ENCODE data around the gene SPDYE1.
"Not testable (repeated sequence)": the region's sequence is repeated elsewhere in the genome, so short reads cannot be mapped to it uniquely, and the experiment has no call there.

Gene SPDYE1

GRCh38 chr7:43992896-43993295, 4.8 kb upstream of the SPDYE1 start:
- in situ Hi-C loops (cut with MboI; ENCODE audit: low sequenced_read_pairs) = not testable (repeated sequence)

GRCh38 chr7:43994681-43995080, 3.0 kb upstream of the SPDYE1 start:
- in situ Hi-C loops (cut with MboI; ENCODE audit: low sequenced_read_pairs) = not testable (repeated sequence)

DNA sequence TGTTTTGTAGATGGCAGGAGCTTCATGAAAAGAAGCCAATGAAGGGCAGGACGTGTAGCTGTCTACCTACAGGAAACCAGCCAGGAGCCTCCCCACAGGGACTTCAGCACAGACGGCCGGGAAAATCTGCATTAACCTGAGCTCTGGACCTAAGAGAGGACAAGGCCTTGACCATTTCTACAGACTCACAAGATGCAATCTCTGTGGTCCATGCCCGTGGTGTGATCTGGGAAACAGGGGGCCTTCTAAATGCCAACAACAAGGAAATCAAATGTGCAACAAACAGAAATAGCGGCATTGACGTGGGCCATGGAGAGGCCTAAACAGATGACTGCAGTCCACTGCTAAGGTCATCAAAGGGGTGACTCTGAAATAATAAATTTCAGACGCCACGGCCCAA, 14.4 kb downstream of the SPDYE1 start:
- in situ Hi-C loops (cut with MboI; ENCODE audit: low sequenced_read_pairs) = not testable (repeated sequence)

- in situ Hi-C loops (cut with MboI; ENCODE audit: low sequenced_read_pairs) = not testable (repeated sequence)
Measured at GRCh38 chr7:44015090-44015489, 17.4 kb downstream of the SPDYE1 start.

GRCh38 chr7:44018857-44019807, 21.4 kb downstream of the SPDYE1 start:
- in situ Hi-C loops (cut with MboI; ENCODE audit: low sequenced_read_pairs) = not testable (repeated sequence)

DNA sequence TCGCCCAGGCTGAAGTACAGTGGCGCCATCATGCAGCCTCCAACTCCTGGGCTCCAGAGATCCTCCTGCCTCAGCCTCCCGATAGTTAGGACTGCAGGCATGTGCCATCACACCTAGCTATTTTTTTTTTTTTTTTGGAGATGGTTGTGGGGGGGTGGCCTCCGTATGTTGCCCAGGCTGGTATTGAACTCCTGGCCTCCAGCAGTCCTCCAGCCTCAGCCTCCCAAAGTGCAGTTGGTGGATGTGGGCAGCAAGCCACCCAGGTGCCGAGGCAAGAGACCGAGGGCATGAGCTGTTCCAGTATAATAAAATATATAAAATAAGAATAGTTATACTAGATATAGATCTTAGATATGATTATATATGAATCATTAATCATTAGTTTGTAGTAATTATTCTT, 22.1 kb downstream of the SPDYE1 start:
- in situ Hi-C loops (cut with MboI; ENCODE audit: low sequenced_read_pairs) = not testable (repeated sequence)

DNA sequence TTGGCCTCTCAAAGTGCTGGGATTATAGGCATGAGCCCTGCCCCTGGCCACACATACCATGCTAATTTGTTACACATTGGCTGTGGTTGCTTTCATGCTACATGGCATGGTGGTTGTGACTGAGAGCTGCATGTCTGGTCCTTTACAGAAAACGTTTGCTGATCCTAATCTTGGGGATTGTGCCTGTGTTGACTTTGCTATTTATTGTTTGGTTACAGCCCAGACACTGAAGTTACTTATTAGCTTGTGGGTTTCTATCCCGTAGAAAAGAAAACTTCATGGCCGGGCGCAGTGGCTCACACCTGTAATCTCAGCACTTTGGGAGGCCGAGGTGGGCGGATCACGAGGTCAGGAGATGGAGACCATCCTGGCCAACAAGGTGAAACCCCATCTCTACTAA, 24.4 kb downstream of the SPDYE1 start:
- in situ Hi-C loops (cut with MboI; ENCODE audit: low sequenced_read_pairs) = not testable (repeated sequence)

DNA sequence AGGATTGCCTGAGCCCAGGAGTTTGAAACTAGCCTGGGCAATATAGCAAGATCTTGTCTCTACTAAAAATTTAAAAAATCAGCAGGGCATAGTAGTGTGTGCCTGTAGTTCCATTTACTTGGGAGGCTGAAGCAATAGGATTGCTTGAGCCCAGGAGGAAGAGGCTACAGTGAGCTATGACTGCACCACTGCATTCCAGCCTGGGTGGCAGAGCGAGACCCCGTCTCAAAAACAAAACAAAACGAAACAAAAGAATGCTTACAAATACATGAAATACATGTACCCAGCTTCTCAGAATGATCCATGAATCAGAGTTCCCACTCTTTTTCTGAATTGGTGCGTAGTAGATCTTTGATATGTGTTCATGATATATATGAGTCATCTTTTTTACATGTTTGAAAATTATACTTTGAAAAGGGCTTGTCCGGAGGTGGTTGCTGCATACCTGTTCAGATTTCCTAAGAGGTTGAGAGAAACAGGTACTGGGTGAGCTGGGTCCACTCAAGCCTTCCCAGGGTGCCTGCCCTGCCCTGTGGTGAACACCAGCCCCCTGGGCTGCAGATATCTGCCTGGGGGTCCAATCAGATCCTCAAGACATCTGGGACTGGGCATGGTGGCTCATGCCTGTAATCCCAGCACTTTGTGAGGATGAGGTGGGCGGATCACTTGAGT, 25.2 kb downstream of the SPDYE1 start:
- in situ Hi-C loops (cut with MboI; ENCODE audit: low sequenced_read_pairs) = not testable (repeated sequence)

DNA sequence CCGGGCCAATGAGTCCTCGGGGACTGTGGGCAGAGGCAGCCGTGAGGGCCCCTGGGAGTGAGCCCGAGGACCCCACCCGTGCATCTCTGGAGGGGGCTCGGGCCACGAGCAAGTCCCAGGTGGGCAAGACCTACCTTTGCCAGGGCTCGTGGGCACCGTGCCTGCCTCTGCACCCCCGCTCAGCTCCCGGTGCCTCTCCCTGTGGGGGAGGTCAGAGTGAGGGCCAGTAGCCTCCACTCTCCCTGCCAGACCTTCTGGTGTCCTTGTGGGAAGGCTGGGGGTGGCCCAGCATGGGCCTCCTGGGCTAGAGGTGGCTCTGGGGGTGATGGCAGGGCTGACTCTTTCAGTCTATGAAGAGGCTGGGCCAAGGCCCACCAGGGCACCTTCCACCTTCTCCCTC, 31.7 kb downstream of the SPDYE1 start:
- in situ Hi-C loops (cut with MboI; ENCODE audit: low sequenced_read_pairs) = not testable (repeated sequence)

DNA sequence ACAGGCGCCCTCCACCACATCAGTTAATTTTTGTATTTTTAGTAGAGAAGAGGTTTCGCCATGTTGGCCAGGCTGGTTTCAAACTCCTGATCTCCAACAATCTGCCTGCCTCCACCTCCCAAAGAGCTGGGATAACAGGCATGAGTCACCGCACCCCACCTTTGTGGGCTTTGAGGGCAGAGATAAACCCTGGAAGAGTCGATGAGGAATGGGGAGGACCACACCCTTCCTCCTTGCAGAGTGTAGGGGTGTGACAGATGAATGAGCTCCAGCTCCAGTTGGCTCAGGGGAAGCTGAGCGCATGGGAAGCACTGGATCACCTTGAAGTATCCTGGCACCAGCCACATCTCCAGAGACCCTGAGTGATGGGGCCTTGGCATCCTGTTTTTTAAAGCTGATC, 32.3 kb downstream of the SPDYE1 start:
- in situ Hi-C loops (cut with MboI; ENCODE audit: low sequenced_read_pairs) = not testable (repeated sequence)

GRCh38 chr7:44031319-44031718, 33.6 kb downstream of the SPDYE1 start:
- in situ Hi-C loops (cut with MboI; ENCODE audit: low sequenced_read_pairs) = not testable (repeated sequence)

DNA sequence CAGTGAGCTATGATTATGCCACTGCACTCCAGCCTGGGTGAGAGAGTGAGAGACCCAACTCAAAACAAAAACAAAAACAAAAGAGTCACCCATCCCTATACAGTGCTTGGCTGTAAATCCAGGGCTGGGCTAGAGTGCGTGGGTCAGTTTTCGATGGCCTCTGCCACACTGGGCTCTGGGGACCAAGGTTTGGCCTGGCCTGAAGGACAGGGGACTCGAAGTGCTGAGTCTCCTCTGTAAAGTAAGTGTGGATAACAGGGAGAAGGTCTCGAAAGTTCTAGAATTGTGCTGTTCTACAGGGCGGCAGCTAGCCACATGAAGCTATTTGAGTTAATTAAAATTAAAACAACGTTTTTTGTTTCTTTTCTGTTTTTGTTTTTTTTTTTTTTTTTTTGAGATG, 34.3 kb downstream of the SPDYE1 start:
- in situ Hi-C loops (cut with MboI; ENCODE audit: low sequenced_read_pairs) = not testable (repeated sequence)

- in situ Hi-C loops (cut with MboI; ENCODE audit: low sequenced_read_pairs) = not testable (repeated sequence)
Measured at GRCh38 chr7:44033971-44034844, 36.5 kb downstream of the SPDYE1 start.

- in situ Hi-C loops (cut with MboI; ENCODE audit: low sequenced_read_pairs) = not testable (repeated sequence)
Measured at GRCh38 chr7:44036364-44036763, 38.7 kb downstream of the SPDYE1 start.

GRCh38 chr7:44037951-44038350, 40.3 kb downstream of the SPDYE1 start:
- in situ Hi-C loops (cut with MboI; ENCODE audit: low sequenced_read_pairs) = not testable (repeated sequence)

- in situ Hi-C loops (cut with MboI; ENCODE audit: low sequenced_read_pairs) = not testable (repeated sequence)
Measured at GRCh38 chr7:44038553-44038952, 40.9 kb downstream of the SPDYE1 start.

GRCh38 chr7:44038961-44039558, 41.4 kb downstream of the SPDYE1 start:
- in situ Hi-C loops (cut with MboI; ENCODE audit: low sequenced_read_pairs) = not testable (repeated sequence)

DNA sequence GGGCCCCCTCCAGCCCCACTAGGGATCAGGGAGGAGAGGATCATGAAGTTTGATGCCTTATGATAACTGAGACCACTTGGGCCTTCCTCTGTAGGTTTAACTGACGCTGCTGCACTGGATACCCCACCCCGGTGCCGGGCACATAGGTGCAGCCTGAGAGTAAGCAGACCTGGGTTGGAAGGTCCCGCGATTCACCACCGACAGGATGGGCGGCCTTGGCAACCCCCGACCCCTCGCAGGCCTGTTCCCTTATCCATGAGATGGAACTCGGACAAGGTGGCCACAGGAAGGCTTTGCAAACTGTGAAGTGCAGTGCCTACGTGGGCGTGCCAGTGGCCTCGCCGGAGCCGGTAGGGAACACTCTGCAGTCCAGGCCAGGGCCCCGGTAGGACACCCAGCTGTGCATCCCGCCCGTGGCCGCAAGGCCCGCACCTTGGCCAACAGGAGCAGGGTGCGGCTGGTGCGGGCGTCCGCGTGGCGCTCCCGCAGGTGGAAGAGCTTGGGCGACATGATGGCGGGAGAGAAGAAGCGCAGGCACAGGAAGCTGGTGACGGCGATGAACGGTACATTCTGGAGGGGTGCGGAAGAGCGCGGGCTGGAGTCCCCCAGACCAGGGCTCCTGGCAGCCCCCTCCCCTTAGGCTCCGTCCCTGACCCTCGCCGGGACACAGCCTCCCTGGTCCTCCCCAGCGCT, 42.2 kb downstream of the SPDYE1 start:
- in situ Hi-C loops (cut with MboI; ENCODE audit: low sequenced_read_pairs) = not testable (repeated sequence)

- in situ Hi-C loops (cut with MboI; ENCODE audit: low sequenced_read_pairs) = not testable (repeated sequence)
Measured at GRCh38 chr7:44040493-44040891, 42.8 kb downstream of the SPDYE1 start.

DNA sequence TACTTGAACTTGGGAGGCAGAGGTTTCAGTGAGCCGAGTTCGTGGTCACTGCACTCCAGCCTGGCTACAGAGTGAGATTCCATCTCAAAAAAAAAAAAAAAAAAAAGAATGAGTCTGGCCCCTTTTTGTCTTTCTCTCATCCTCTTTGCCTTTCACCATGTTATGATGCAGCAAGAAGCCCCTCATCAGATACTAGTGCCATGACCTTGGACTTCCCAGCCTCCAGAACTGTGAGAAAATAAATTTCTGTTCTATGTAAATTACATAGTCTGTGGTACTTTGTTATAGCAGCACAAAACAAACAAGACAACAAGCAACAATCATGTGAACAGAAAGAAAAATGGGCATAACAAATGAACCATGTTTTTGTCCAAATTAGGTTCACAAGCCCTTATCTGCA, 44.5 kb downstream of the SPDYE1 start:
- in situ Hi-C loops (cut with MboI; ENCODE audit: low sequenced_read_pairs) = no loop called here

Measured in HL-60/S4 treated with retinoic acid at 250 ng/mL for 4 days and 3 days (cell line).